CD14-positive monocyte (primary cell): ENCODE data around the gene WDR49. TPM values are rescaled to one million over a fixed set of nuclear protein-coding genes. Genes with fewer than 3 reads are reported as not detected.

Experiments
- DNase-seq, 3 donors: peaks; one replicate each; pipeline ENCODE4 v3.0.0-alpha.2; 2011 to 2022
- H2AFZ ChIP-seq: 2 replicates; pipeline ENCODE4 v1.6.0; 2012; ENCODE audit warnings: mild to moderate bottlenecking, low read depth, low read length, inconsistent platforms; ENCODE audit not compliant: insufficient read depth, poor library complexity, severe bottlenecking
- H3K27ac ChIP-seq, 2 donors: 1 replicate in 1 of 2; 2 replicates in 1 of 2; pipeline ENCODE4 v1.5.1; 2012 to 2013; ENCODE audit warnings: low read length in 2 of 2, control low read depth in 1 of 2, inconsistent platforms in 1 of 2, low read depth in 1 of 2, mild to moderate bottlenecking in 1 of 2
- H3K27me3 ChIP-seq, 2 donors: one replicate each; pipeline versions ENCODE4 v1.6.0 to v1.6.1; 2011 to 2013; ENCODE audit warnings: low read length in 2 of 2; ENCODE audit not compliant: control insufficient read depth in 2 of 2, insufficient read depth in 2 of 2
- H3K36me3 ChIP-seq, 2 donors: replicated peaks in 1 of 2; 1 replicate in 1 of 2; 2 replicates in 1 of 2; pipeline versions ENCODE4 v1.5.1 to v1.6.1; 2012 to 2013; ENCODE audit warnings: low read length in 2 of 2, control low read depth in 1 of 2, inconsistent platforms in 1 of 2, mild to moderate bottlenecking in 1 of 2; ENCODE audit not compliant: insufficient read depth in 2 of 2, control insufficient read depth in 1 of 2
- H3K4me1 ChIP-seq, 2 donors: 1 replicate in 1 of 2; 2 replicates in 1 of 2; pipeline versions ENCODE4 v1.5.1 to v1.6.1; 2012 to 2013; ENCODE audit warnings: low read length in 2 of 2, control low read depth in 1 of 2, inconsistent platforms in 1 of 2, mild to moderate bottlenecking in 1 of 2, moderate library complexity in 1 of 2; ENCODE audit not compliant: insufficient read depth in 2 of 2, control insufficient read depth in 1 of 2
- H3K4me2 ChIP-seq: replicated peaks from 2 replicates; pipeline ENCODE3; 2012; ENCODE audit warnings: low read length, moderate library complexity, mild to moderate bottlenecking; ENCODE audit not compliant: poor library complexity, severe bottlenecking; ENCODE audit errors: extremely low read depth
- H3K4me3 ChIP-seq, 3 experiments: fragments of 200-600 bp in 1 of 3; sonication (generic) in 1 of 3; replicated peaks in 1 of 3; 1 replicate in 2 of 3; 2 replicates in 1 of 3; pipeline ENCODE4 v1.5.1; 2011 to 2013; ENCODE audit warnings: low read length in 3 of 3, mild to moderate bottlenecking in 3 of 3, control low read depth in 2 of 3, low read depth in 2 of 3, inconsistent platforms in 1 of 3, moderate library complexity in 1 of 3
- H3K79me2 ChIP-seq: 2 replicates; pipeline ENCODE4 v1.6.0; 2012; ENCODE audit warnings: mild to moderate bottlenecking, control low read depth, inconsistent platforms, low read length, moderate library complexity; ENCODE audit not compliant: insufficient read depth
- H3K9ac ChIP-seq: 2 replicates; pipeline ENCODE4 v1.6.0; 2017; ENCODE audit warnings: low read length, mild to moderate bottlenecking; ENCODE audit not compliant: insufficient read depth, poor library complexity, severe bottlenecking
- H3K9me3 ChIP-seq, 2 donors: replicated peaks in 1 of 2; 1 replicate in 1 of 2; 2 replicates in 1 of 2; pipeline versions ENCODE4 v1.5.1 to v1.6.1; 2012 to 2013; ENCODE audit warnings: low read length in 2 of 2, control low read depth in 1 of 2; ENCODE audit not compliant: control insufficient read depth in 1 of 2, insufficient read depth in 1 of 2
- H4K20me1 ChIP-seq: 2 replicates; pipeline ENCODE4 v1.6.0; 2012; ENCODE audit warnings: mild to moderate bottlenecking, low read length, control low read depth, moderate library complexity; ENCODE audit not compliant: insufficient read depth
- H3K27ac Mint-ChIP-seq, 7 donors: one replicate each; pipeline ENCODE4 v1.8.0; 2020; ENCODE audit warnings: mild to moderate bottlenecking in 7 of 7, mixed read lengths in 7 of 7, moderate library complexity in 6 of 7, inconsistent platforms in 2 of 7
- H3K27me3 Mint-ChIP-seq, 3 donors: one replicate each; pipeline ENCODE4 v1.8.0; 2021 to 2022; ENCODE audit warnings: low read depth in 3 of 3, mild to moderate bottlenecking in 3 of 3, mixed read lengths in 3 of 3, moderate library complexity in 3 of 3, inconsistent platforms in 1 of 3
- H3K36me3 Mint-ChIP-seq, 2 donors: one replicate each; pipeline ENCODE4 v1.8.0; 2020; ENCODE audit warnings: mixed read lengths in 2 of 2, inconsistent platforms in 1 of 2, mild to moderate bottlenecking in 1 of 2
- H3K4me1 Mint-ChIP-seq: one replicate; pipeline ENCODE4 v1.8.0; 2020; ENCODE audit warnings: mild to moderate bottlenecking, mixed read lengths
- H3K4me3 Mint-ChIP-seq, 2 donors: one replicate each; pipeline ENCODE4 v1.8.0; 2020; ENCODE audit warnings: mild to moderate bottlenecking in 2 of 2, mixed read lengths in 2 of 2, moderate library complexity in 1 of 2
- H3K9me3 Mint-ChIP-seq, 7 donors: one replicate each; pipeline ENCODE4 v1.8.0; 2020 to 2022; ENCODE audit warnings: mixed read lengths in 7 of 7, mild to moderate bottlenecking in 6 of 7, moderate library complexity in 6 of 7, inconsistent platforms in 2 of 7
- WGBS: methylation state at CpG from one replicate; pipeline ENCODE4 v1.1.5; 2013; ENCODE audit warnings: missing lambda C conversion rate; ENCODE audit not compliant: insufficient coverage; 5-methylcytosine and 5-hydroxymethylcytosine counted together
- intact Hi-C, 2 donors: fragments of 100-400 bp; cut with micrococcal nuclease; formaldehyde crosslinking; loops; one replicate each; pipeline versions ENCODE4 v1.15.0 to v1.15.1; 2023
- polyA plus RNA-seq, 3 donors: library from polyadenylated mRNA; depleted of rRNA in 1 of 3; unstranded in 2 of 3; stranded (reverse) in 1 of 3; fragments of 300-500 nt in 2 of 3; fragments of >200 nt in 1 of 3; fragmentation: Illumina TruSeq in 2 of 3; gene quantifications; 1 replicate in 2 of 3; 2 replicates in 1 of 3; pipeline ENCODE4 v1.2.3, GENCODE V29; 2012 to 2021
- TF ChIP-seq, protein P1 (sequence below): fragments of 200-600 bp; IDR thresholded peaks from one replicate; pipeline ENCODE4 v1.8.0; 2022; ENCODE audit warnings: antibody characterized with exemption, mild to moderate bottlenecking

The WDR49 gene
- polyA plus RNA-seq, 3 donors: 1.1 to 5.0 (median 4.2) TPM

DNA sequence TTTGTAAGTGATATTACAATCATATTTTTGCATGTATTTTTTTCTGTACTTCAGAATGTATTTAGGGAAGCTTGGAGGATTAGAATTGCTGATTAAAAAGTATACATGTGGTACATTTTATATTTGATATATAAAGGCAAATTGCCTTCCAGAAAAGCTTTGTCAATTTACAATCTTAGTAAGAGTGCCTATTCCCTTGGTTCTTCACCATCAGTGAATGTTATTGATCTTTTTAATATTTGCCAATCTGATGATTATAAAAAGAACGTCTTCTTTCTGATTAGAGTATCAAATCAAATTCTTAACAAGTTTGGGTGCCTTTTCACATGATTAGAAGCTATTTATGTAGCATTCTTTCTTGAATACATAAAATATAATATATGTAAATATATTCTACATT is 9.1 kb downstream of the WDR49 start:
- Histone ChIP-seq H3K9ac (no peak overlapping the region), H3K4me2 (no peak overlapping the region), H3K27ac (no peak overlapping the region), H2AFZ (no peak overlapping the region), H3K4me3 (no peak overlapping the region), H3K79me2 (no peaks in the 10 kb centered on the region), H3K4me1 (peaks cover under 1% of the 10 kb centered on the region in 2 donors), H3K27me3 (no peaks in the 10 kb centered on the region), H4K20me1 (no peaks in the 10 kb centered on the region), H3K9me3 (peaks cover 0 to 3% of the 10 kb centered on the region in 2 donors), H3K36me3 (peaks cover 0 to 3% of the 10 kb centered on the region in 2 donors)
- TF ChIP-seq, protein P1, sequence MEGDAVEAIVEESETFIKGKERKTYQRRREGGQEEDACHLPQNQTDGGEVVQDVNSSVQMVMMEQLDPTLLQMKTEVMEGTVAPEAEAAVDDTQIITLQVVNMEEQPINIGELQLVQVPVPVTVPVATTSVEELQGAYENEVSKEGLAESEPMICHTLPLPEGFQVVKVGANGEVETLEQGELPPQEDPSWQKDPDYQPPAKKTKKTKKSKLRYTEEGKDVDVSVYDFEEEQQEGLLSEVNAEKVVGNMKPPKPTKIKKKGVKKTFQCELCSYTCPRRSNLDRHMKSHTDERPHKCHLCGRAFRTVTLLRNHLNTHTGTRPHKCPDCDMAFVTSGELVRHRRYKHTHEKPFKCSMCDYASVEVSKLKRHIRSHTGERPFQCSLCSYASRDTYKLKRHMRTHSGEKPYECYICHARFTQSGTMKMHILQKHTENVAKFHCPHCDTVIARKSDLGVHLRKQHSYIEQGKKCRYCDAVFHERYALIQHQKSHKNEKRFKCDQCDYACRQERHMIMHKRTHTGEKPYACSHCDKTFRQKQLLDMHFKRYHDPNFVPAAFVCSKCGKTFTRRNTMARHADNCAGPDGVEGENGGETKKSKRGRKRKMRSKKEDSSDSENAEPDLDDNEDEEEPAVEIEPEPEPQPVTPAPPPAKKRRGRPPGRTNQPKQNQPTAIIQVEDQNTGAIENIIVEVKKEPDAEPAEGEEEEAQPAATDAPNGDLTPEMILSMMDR: no peak
- Mint-ChIP-seq H3K9me3 (peaks cover 9 to 19% (median 12%) of the 10 kb centered on the region in 7 donors), H3K27ac (no peak overlapping the region), H3K36me3 (peaks cover 17 to 21% of the 10 kb centered on the region in 2 donors), H3K4me3 (no peak overlapping the region), H3K4me1 (no peaks in the 10 kb centered on the region), H3K27me3 (no peaks in the 10 kb centered on the region)
- WGBS: no CpG with 5 or more reads among the region's 1 CpG
- no peak for DNase-seq
- intact Hi-C loops: no loop called here

DNA sequence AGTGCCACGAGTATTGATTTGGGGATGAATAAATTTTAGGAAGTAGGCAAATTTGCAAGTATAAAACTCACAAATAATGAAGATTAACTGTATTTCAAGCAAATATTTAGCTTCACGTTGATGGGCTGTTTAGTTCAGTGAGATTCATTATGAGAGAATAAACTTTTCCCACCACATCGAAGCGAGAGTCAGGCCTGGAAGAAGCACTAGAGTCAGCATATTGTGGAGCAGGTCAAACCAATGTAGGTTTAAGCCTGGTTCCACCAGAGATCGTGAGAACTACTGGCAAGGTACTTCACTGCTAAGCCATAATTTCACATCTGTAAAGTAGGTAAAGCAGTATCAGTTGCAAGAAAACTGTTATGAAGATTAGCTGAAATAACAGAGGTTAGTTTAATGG is 22.3 kb downstream of the WDR49 start:
- no peak for DNase-seq
- Histone ChIP-seq H3K27me3 (no peaks in the 10 kb centered on the region), H3K4me1 (no peaks in the 10 kb centered on the region), H3K9ac (no peak overlapping the region), H3K36me3 (no peaks in the 10 kb centered on the region), H2AFZ (no peak overlapping the region), H3K4me3 (no peak overlapping the region), H4K20me1 (no peaks in the 10 kb centered on the region), H3K27ac (no peak overlapping the region), H3K4me2 (no peak overlapping the region), H3K9me3 (no peaks in the 10 kb centered on the region), H3K79me2 (no peaks in the 10 kb centered on the region)
- no peak overlapping the region for H3K4me3 Mint-ChIP-seq
- H3K4me1 Mint-ChIP-seq: no peaks in the 10 kb centered on the region
- TF ChIP-seq, protein P1: no peak
- peaks cover 0 to 2% of the 10 kb centered on the region in 2 donors for H3K36me3 Mint-ChIP-seq
- intact Hi-C loops: no loop called here
- H3K27ac Mint-ChIP-seq: peak overlapping the region in 1 of 7 donors; percentile 37
- WGBS: no CpG with 5 or more reads among the region's 5 CpGs
- no peaks in the 10 kb centered on the region for H3K9me3 Mint-ChIP-seq
- peaks cover 0 to 1% (median 0%) of the 10 kb centered on the region in 3 donors for H3K27me3 Mint-ChIP-seq
